Immature natural killer cell (primary cell): ENCODE measurements around the gene CELF4. TPM values are rescaled to one million over a fixed set of nuclear protein-coding genes. Genes with fewer than 3 reads are reported as not detected.

ENCODE experiments used
- DNase-seq, 3 donors: peaks; one replicate each; pipeline ENCODE4 v3.0.0; 2022; ENCODE audit warnings: mixed read lengths in 1 of 3
- H3K27ac Mint-ChIP-seq, 6 donors: one replicate each; pipeline ENCODE4 v1.8.0; 2020; ENCODE audit warnings: mixed read lengths in 6 of 6, mild to moderate bottlenecking in 5 of 6, inconsistent platforms in 4 of 6, moderate library complexity in 3 of 6
- H3K27me3 Mint-ChIP-seq, 3 donors: one replicate each; pipeline ENCODE4 v1.8.0; 2020 to 2021; ENCODE audit warnings: low read depth in 3 of 3, mild to moderate bottlenecking in 3 of 3, mixed read lengths in 3 of 3, moderate library complexity in 3 of 3, inconsistent platforms in 1 of 3
- H3K36me3 Mint-ChIP-seq, 3 donors: one replicate each; pipeline ENCODE4 v1.8.0; 2020; ENCODE audit warnings: mixed read lengths in 3 of 3, inconsistent platforms in 2 of 3, mild to moderate bottlenecking in 2 of 3
- H3K4me1 Mint-ChIP-seq, 2 donors: one replicate each; pipeline ENCODE4 v1.8.0; 2020; ENCODE audit warnings: inconsistent platforms in 2 of 2, mild to moderate bottlenecking in 2 of 2, mixed read lengths in 2 of 2, moderate library complexity in 1 of 2
- H3K4me3 Mint-ChIP-seq, 5 donors: one replicate each; pipeline ENCODE4 v1.8.0; 2020; ENCODE audit warnings: mild to moderate bottlenecking in 5 of 5, mixed read lengths in 5 of 5, inconsistent platforms in 3 of 5, moderate library complexity in 3 of 5
- H3K9me3 Mint-ChIP-seq, 6 donors: one replicate each; pipeline ENCODE4 v1.8.0; 2020; ENCODE audit warnings: mild to moderate bottlenecking in 6 of 6, mixed read lengths in 6 of 6, inconsistent platforms in 4 of 6, moderate library complexity in 3 of 6
- polyA plus RNA-seq, 3 donors: library from polyadenylated mRNA; unstranded; fragments of 300-500 nt; fragmentation: Illumina TruSeq; gene quantifications; one replicate each; pipeline ENCODE4 v1.2.3, GENCODE V29; 2021

CELF4 gene
- polyA plus RNA-seq, 3 donors from 2014 or later = 0.07 to 0.13 TPM; not detected in 1

GRCh38 chr18:37272841-37273240, 292.8 kb downstream of the CELF4 start:
- Mint-ChIP-seq H3K36me3 (no peaks in the 10 kb centered on the region), H3K9me3 (peaks cover 0 to 7% (median 0%) of the 10 kb centered on the region in 6 donors), H3K27me3 (peaks cover 4 to 11% (median 7%) of the 10 kb centered on the region in 3 donors), H3K27ac (no peak overlapping the region), H3K4me3 (no peak overlapping the region), H3K4me1 (peaks cover 0 to 2% of the 10 kb centered on the region in 2 donors)
- no peak for DNase-seq

GRCh38 chr18:37272226-37272625, 293.4 kb downstream of the CELF4 start:
- Mint-ChIP-seq H3K27ac (no peak overlapping the region), H3K36me3 (no peaks in the 10 kb centered on the region), H3K4me1 (peaks cover 0 to 2% of the 10 kb centered on the region in 2 donors), H3K4me3 (no peak overlapping the region), H3K27me3 (peaks cover 4 to 11% (median 7%) of the 10 kb centered on the region in 3 donors), H3K9me3 (peaks cover 0 to 7% (median 0%) of the 10 kb centered on the region in 6 donors)
- no peak for DNase-seq

GRCh38 chr18:37270666-37271052, 294.9 kb downstream of the CELF4 start:
- Mint-ChIP-seq H3K4me1 (peaks cover 0 to 2% of the 10 kb centered on the region in 2 donors), H3K27ac (no peak overlapping the region), H3K9me3 (peaks cover 0 to 6% (median 0%) of the 10 kb centered on the region in 6 donors), H3K36me3 (no peaks in the 10 kb centered on the region), H3K27me3 (peaks cover 3 to 10% (median 4%) of the 10 kb centered on the region in 3 donors), H3K4me3 (no peak overlapping the region)
- DNase-seq = no peak

GRCh38 chr18:37270038-37270665, 295.4 kb downstream of the CELF4 start:
- H3K9me3 Mint-ChIP-seq = peaks cover 0 to 6% (median 0%) of the 10 kb centered on the region in 6 donors
- no peaks in the 10 kb centered on the region for H3K36me3 Mint-ChIP-seq
- H3K4me3 Mint-ChIP-seq = no peak overlapping the region
- no peaks in the 10 kb centered on the region for H3K4me1 Mint-ChIP-seq
- peak in 1 of 3 donors; percentile 6 for DNase-seq
- no peak overlapping the region for H3K27ac Mint-ChIP-seq
- peaks cover 1 to 8% (median 2%) of the 10 kb centered on the region in 3 donors for H3K27me3 Mint-ChIP-seq

- peaks cover 0 to 6% (median 1%) of the 10 kb centered on the region in 6 donors for H3K9me3 Mint-ChIP-seq
- H3K36me3 Mint-ChIP-seq = no peaks in the 10 kb centered on the region
These were observed 299.3 kb downstream of the CELF4 start for GRCh38 chr18:37266290-37266689.

GRCh38 chr18:37265382-37265781, 300.2 kb downstream of the CELF4 start:
- DNase-seq = no peak
- Mint-ChIP-seq H3K4me3 (no peak overlapping the region), H3K27ac (no peak overlapping the region), H3K27me3 (peaks cover 0 to 2% (median 1%) of the 10 kb centered on the region in 3 donors), H3K9me3 (peaks cover 0 to 5% (median 1%) of the 10 kb centered on the region in 6 donors), H3K4me1 (no peaks in the 10 kb centered on the region), H3K36me3 (no peaks in the 10 kb centered on the region)

More at GRCh38 chr18:37266290-37266689, 299.3 kb downstream of the CELF4 start:
- no peak overlapping the region for H3K27ac Mint-ChIP-seq
- peaks cover 0 to 2% (median 1%) of the 10 kb centered on the region in 3 donors for H3K27me3 Mint-ChIP-seq
- no peaks in the 10 kb centered on the region for H3K4me1 Mint-ChIP-seq
- no peak for DNase-seq
- no peak overlapping the region for H3K4me3 Mint-ChIP-seq

GRCh38 chr18:37264956-37265355, 300.6 kb downstream of the CELF4 start:
- Mint-ChIP-seq H3K36me3 (no peaks in the 10 kb centered on the region), H3K4me1 (no peaks in the 10 kb centered on the region), H3K9me3 (peaks cover 0 to 3% (median under 1%) of the 10 kb centered on the region in 6 donors), H3K27ac (no peak overlapping the region), H3K27me3 (peaks cover 0 to 2% (median 1%) of the 10 kb centered on the region in 3 donors), H3K4me3 (no peak overlapping the region)
- DNase-seq = no peak

- no peak for DNase-seq
- Mint-ChIP-seq H3K27ac (no peak overlapping the region), H3K27me3 (peaks cover 1 to 5% (median 2%) of the 10 kb centered on the region in 3 donors)
These were observed 303.6 kb downstream of the CELF4 start for GRCh38 chr18:37261988-37262387.

GRCh38 chr18:37261246-37261840, 304.3 kb downstream of the CELF4 start:
- Mint-ChIP-seq H3K4me1 (no peaks in the 10 kb centered on the region), H3K9me3 (peaks cover 0 to 3% (median 0%) of the 10 kb centered on the region in 6 donors), H3K4me3 (no peak overlapping the region), H3K27me3 (peaks cover 1 to 5% (median 2%) of the 10 kb centered on the region in 3 donors), H3K36me3 (no peaks in the 10 kb centered on the region), H3K27ac (no peak overlapping the region)
- no peak for DNase-seq

More at GRCh38 chr18:37261988-37262387, 303.6 kb downstream of the CELF4 start:
- Mint-ChIP-seq H3K4me3 (no peak overlapping the region), H3K4me1 (no peaks in the 10 kb centered on the region), H3K9me3 (peaks cover 0 to 3% (median 0%) of the 10 kb centered on the region in 6 donors), H3K36me3 (no peaks in the 10 kb centered on the region)

GRCh38 chr18:37260367-37261093, 305.1 kb downstream of the CELF4 start:
- H3K27ac Mint-ChIP-seq = no peak overlapping the region
- no peaks in the 10 kb centered on the region for H3K36me3 Mint-ChIP-seq
- peaks cover 1 to 8% (median 2%) of the 10 kb centered on the region in 3 donors for H3K27me3 Mint-ChIP-seq
- H3K4me3 Mint-ChIP-seq = no peak overlapping the region
- peaks cover 0 to 3% (median 0%) of the 10 kb centered on the region in 6 donors for H3K9me3 Mint-ChIP-seq
- DNase-seq = no peak
- H3K4me1 Mint-ChIP-seq = no peaks in the 10 kb centered on the region

GRCh38 chr18:37259711-37260110, 305.9 kb downstream of the CELF4 start:
- peaks cover 0 to 1% of the 10 kb centered on the region in 2 donors for H3K4me1 Mint-ChIP-seq
- peaks cover 0 to 3% (median 0%) of the 10 kb centered on the region in 6 donors for H3K9me3 Mint-ChIP-seq
- H3K27ac Mint-ChIP-seq = no peak overlapping the region
- H3K27me3 Mint-ChIP-seq = peaks cover 1 to 16% (median 2%) of the 10 kb centered on the region in 3 donors
- no peak for DNase-seq
- H3K4me3 Mint-ChIP-seq = no peak overlapping the region
- H3K36me3 Mint-ChIP-seq = peaks cover 0 to 7% (median 0%) of the 10 kb centered on the region in 3 donors

GRCh38 chr18:37258819-37259218, 306.8 kb downstream of the CELF4 start:
- Mint-ChIP-seq H3K4me3 (no peak overlapping the region), H3K9me3 (no peaks in the 10 kb centered on the region), H3K27me3 (peaks cover 0 to 16% (median 2%) of the 10 kb centered on the region in 3 donors), H3K4me1 (peaks cover 0 to 4% of the 10 kb centered on the region in 2 donors), H3K27ac (no peak overlapping the region), H3K36me3 (peaks cover 0 to 8% (median 0%) of the 10 kb centered on the region in 3 donors)
- DNase-seq = no peak

- peaks cover 0 to 4% of the 10 kb centered on the region in 2 donors for H3K4me1 Mint-ChIP-seq
- H3K4me3 Mint-ChIP-seq = no peak overlapping the region
- H3K27me3 Mint-ChIP-seq = peaks cover 0 to 16% (median under 1%) of the 10 kb centered on the region in 3 donors
- H3K27ac Mint-ChIP-seq = no peak overlapping the region
- H3K36me3 Mint-ChIP-seq = peaks cover 0 to 8% (median 0%) of the 10 kb centered on the region in 3 donors
- no peak for DNase-seq
- H3K9me3 Mint-ChIP-seq = no peaks in the 10 kb centered on the region
These were observed 307.5 kb downstream of the CELF4 start for GRCh38 chr18:37258131-37258530.
